RWPE1 (cell line): Measurements from ENCODE around the gene CACNA2D3.

Experiments
- CTCF ChIA-PET: fragments of 350-600 bp; sonication (Branson Sonifier 250); formaldehyde crosslinking; extraction: SDS; loops from one replicate; lab custom pipeline; 2021; lab: Yijun Ruan, JAX
- POLR2A ChIA-PET: fragments of 400-600 bp; formaldehyde crosslinking; extraction: SDS; loops from one replicate; lab custom pipeline; 2020; ENCODE audit warnings: antibody characterized with exemption; ENCODE audit not compliant: low non-redundant PET; lab: Yijun Ruan, JAX
- DNase-seq: peaks from one replicate; pipeline ENCODE4 v3.0.0; 2012; ENCODE audit warnings: low spot score
- H3K27ac ChIP-seq: fragments of 450-650 bp; 2 replicates; pipeline ENCODE4 v1.5.1; 2017
- CTCF ChIP-seq: fragments of 450-650 bp; conservative IDR thresholded peaks from 2 replicates; pipeline ENCODE4 v1.5.1; 2017; ENCODE audit warnings: low read depth, mild to moderate bottlenecking

The CACNA2D3 gene

GRCh38 chr3:54535619-54536018, 413.3 kb downstream of the CACNA2D3 start:
- H3K27ac ChIP-seq, result no peak overlapping the region
- CTCF ChIA-PET, result interaction anchor here (0.6 kb wide), 1 partner anchor 662 kb away, joined by 3 read pairs; no protein-coding TSS in a partner anchor
- no peak for TF ChIP-seq CTCF
- DNase-seq, result no peak
- POLR2A ChIA-PET, result no interaction called here

- CTCF ChIA-PET, result no interaction called here
- POLR2A ChIA-PET, result no interaction called here
Observed at GRCh38 chr3:54536450-54536849, 414.1 kb downstream of the CACNA2D3 start.

DNA sequence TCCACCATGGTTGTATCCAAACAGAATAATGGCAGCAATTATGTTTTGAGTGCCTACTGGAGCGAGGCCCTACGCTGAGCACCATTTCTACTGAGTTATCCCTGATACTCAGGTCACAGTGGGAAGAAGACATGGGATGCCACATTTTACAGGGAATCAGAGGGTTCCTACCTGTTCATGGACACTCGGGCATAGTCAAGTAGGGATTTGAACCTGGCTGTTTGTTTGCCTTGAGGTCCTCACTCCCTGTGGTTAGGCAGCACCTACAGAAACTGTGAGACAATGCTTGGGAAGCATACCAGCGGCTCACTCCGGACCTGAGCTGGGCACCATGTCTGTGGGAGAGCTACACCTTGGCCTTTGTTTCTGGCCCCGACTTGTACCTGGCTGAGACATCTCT, 415.2 kb downstream of the CACNA2D3 start:
- DNase-seq, result no peak
- TF ChIP-seq CTCF, result no peak
- no peak overlapping the region for H3K27ac ChIP-seq
- ChIA-PET POLR2A (no interaction called here), CTCF (no interaction called here)

More at GRCh38 chr3:54536450-54536849, 414.1 kb downstream of the CACNA2D3 start:
- DNase-seq, result no peak
- no peak overlapping the region for H3K27ac ChIP-seq
- no peak for TF ChIP-seq CTCF

- DNase-seq, result no peak
- ChIA-PET POLR2A (no interaction called here), CTCF (no interaction called here)
- H3K27ac ChIP-seq, result no peak overlapping the region
- TF ChIP-seq CTCF, result no peak
Observed at GRCh38 chr3:54538346-54538745, 416.0 kb downstream of the CACNA2D3 start.

DNA sequence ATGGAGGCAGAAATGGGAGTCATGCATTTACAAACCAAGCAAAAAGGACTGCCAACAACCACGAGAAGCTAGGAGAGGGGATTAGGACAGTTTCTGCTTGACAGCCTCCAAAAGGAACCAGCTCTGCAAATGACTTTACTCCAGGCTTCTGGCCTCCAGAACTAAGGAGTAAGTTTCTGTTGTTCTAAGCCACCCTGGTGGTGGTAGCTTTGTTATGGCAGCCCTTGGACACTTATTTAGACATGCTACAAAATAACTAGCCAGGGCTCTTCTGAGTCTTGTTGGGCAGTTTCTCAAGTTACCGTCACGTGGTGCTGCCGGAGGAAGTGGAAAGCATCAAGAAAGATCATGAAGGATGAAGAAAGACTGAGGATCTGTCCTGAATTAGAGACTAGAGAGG, 419.0 kb downstream of the CACNA2D3 start:
- no peak for TF ChIP-seq CTCF
- CTCF ChIA-PET, result no interaction called here
- DNase-seq, result no peak
- H3K27ac ChIP-seq, result no peak overlapping the region
- POLR2A ChIA-PET, result no interaction called here

DNA sequence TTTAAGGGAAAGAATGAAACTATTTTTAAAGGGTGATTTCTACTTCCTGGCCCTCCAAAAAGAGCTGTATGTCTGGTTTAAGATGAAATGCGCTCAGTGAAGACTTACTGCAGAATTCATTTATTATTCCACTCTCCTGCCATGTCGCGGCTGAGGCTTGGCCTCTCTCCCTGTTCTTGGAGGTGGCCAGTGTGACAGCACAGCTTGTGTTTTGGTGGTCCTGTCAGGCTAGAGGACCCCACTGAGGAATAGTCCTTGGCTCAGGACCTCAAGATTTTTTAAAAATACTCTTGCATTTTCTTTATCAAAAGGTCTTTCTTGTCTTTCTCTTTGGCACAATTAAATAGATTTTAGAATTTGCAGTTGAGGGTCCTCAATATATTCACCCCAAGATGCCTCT, 421.1 kb downstream of the CACNA2D3 start:
- TF ChIP-seq CTCF, result no peak
- ChIA-PET CTCF (no interaction called here), POLR2A (no interaction called here)
- no peak overlapping the region for H3K27ac ChIP-seq
- no peak for DNase-seq

DNA sequence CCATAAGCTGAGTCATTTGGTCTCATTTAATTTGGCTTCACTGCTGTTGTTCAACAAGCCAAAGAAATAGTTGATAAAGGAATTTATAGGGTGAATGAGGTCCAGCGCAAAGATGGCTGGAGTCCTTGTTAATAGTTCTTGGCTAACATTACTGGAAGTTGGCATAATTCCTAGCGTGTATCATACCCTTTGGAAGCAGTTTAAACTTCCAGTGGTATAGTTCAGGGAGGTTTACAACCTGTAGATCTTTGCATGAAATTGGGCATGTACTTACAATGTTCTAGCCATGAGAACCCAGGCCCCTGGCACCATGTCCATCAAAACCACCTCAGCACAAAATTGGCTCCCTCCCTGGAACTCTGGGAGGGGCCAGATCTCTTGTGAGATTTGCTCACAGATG, 424.7 kb downstream of the CACNA2D3 start:
- CTCF ChIA-PET, result no interaction called here
- no peak for TF ChIP-seq CTCF
- no peak for DNase-seq
- H3K27ac ChIP-seq, result no peak overlapping the region
- POLR2A ChIA-PET, result no interaction called here
